HEK293T (cell line): ENCODE measurements around the gene SLITRK1.

Experiments
- CTCF ChIA-PET: fragments of 350-600 bp; formaldehyde crosslinking; extraction: SDS; loops from one replicate; lab custom pipeline; 2021; ENCODE audit warnings: antibody characterized with exemption, inconsistent platforms; lab: Yijun Ruan, JAX
- POLR2A ChIA-PET: fragments of 350-600 bp; formaldehyde crosslinking; extraction: SDS; loops from one replicate; lab custom pipeline; 2020; ENCODE audit warnings: antibody characterized with exemption, inconsistent platforms; lab: Yijun Ruan, JAX
- DNase-seq: peaks from one replicate; pipeline ENCODE4 v3.0.0; 2012; ENCODE audit warnings: mixed read lengths; ENCODE audit errors: extremely low spot score
- ARNT ChIP-seq: fragments of 450-650 bp; IDR thresholded peaks from 2 replicates; pipeline ENCODE4 v1.6.1; 2017; ENCODE audit warnings: mild to moderate bottlenecking
- BHLHE40 ChIP-seq: fragments of 450-650 bp; IDR thresholded peaks from 2 replicates; pipeline ENCODE4 v1.6.1; 2016; ENCODE audit warnings: mild to moderate bottlenecking, moderate library complexity, borderline replicate concordance
- CTBP1 ChIP-seq: fragments of 450-650 bp; IDR thresholded peaks from 2 replicates; pipeline ENCODE4 v1.6.1; 2016; ENCODE audit warnings: borderline replicate concordance
- ELF4 ChIP-seq: fragments of 450-650 bp; IDR thresholded peaks from 2 replicates; pipeline ENCODE4 v1.6.1; 2017; ENCODE audit warnings: antibody characterized with exemption
- FOXA1 ChIP-seq: fragments of 450-650 bp; IDR thresholded peaks from 2 replicates; pipeline ENCODE4 v1.6.1; 2016; ENCODE audit warnings: mild to moderate bottlenecking
- FOXK2 ChIP-seq: fragments of 450-650 bp; IDR thresholded peaks from 2 replicates; pipeline ENCODE4 v1.6.1; 2016; ENCODE audit warnings: mild to moderate bottlenecking
- FOXM1 ChIP-seq: fragments of 450-650 bp; IDR thresholded peaks from 2 replicates; pipeline ENCODE4 v1.6.1; 2017; ENCODE audit warnings: mild to moderate bottlenecking, borderline replicate concordance
- HDGF ChIP-seq: fragments of 450-650 bp; IDR thresholded peaks from 2 replicates; pipeline ENCODE4 v1.6.1; 2017; ENCODE audit warnings: antibody characterized with exemption, borderline replicate concordance
- L3MBTL2 ChIP-seq: fragments of 450-650 bp; conservative IDR thresholded peaks from 2 replicates; pipeline ENCODE4 v1.6.1; 2016; ENCODE audit warnings: mild to moderate bottlenecking
- LEF1 ChIP-seq: fragments of 450-650 bp; IDR thresholded peaks from 2 replicates; pipeline ENCODE4 v1.6.1; 2017; ENCODE audit warnings: mild to moderate bottlenecking, borderline replicate concordance
- NFRKB ChIP-seq: fragments of 450-650 bp; IDR thresholded peaks from 2 replicates; pipeline ENCODE4 v1.6.1; 2016; ENCODE audit warnings: mild to moderate bottlenecking, moderate library complexity
- PKNOX1 ChIP-seq: fragments of 450-650 bp; IDR thresholded peaks from 2 replicates; pipeline ENCODE4 v1.6.1; 2016
- SP1 ChIP-seq: fragments of 450-650 bp; IDR thresholded peaks from 2 replicates; pipeline ENCODE4 v1.6.1; 2017
- SUZ12 ChIP-seq: fragments of 450-650 bp; IDR thresholded peaks from 2 replicates; pipeline ENCODE4 v1.6.1; 2016; ENCODE audit warnings: mild to moderate bottlenecking
- TARDBP ChIP-seq: fragments of 450-650 bp; IDR thresholded peaks from 2 replicates; pipeline ENCODE4 v1.6.1; 2016
- ZNF384 ChIP-seq: fragments of 450-650 bp; IDR thresholded peaks from 2 replicates; pipeline ENCODE4 v1.6.1; 2016

The SLITRK1 gene

GRCh38 chr13:83876546-83876945 lies 5.7 kb downstream of the SLITRK1 start:
- POLR2A ChIA-PET: no interaction called here
- no peak for DNase-seq
- CTCF ChIA-PET: no interaction called here
- TF ChIP-seq SP1 (no peak), ARNT (no peak), FOXK2 (no peak), PKNOX1 (no peak), L3MBTL2 (no peak), LEF1 (no peak), NFRKB (no peak), ZNF384 (no peak), CTBP1 (no peak), FOXA1 (no peak)

GRCh38 chr13:83867708-83868107 lies 14.6 kb downstream of the SLITRK1 start:
- CTCF ChIA-PET: no interaction called here
- no peak for DNase-seq
- POLR2A ChIA-PET: no interaction called here
- TF ChIP-seq BHLHE40 (no peak), ZNF384 (no peak), ARNT (no peak), SP1 (no peak), CTBP1 (no peak), SUZ12 (no peak), HDGF (no peak), FOXA1 (no peak), TARDBP (no peak), ELF4 (no peak), PKNOX1 (no peak), FOXM1 (no peak), L3MBTL2 (no peak), FOXK2 (no peak)

- ChIA-PET CTCF (interaction anchor here (0.6 kb wide), 1 partner anchor 869 kb away, joined by 4 read pairs; no protein-coding TSS in a partner anchor), POLR2A (no interaction called here)
- no peak for DNase-seq
- no peak for TF ChIP-seq SP1
- no peak for TF ChIP-seq L3MBTL2
- no peak for TF ChIP-seq BHLHE40
- no peak for TF ChIP-seq LEF1
These were observed 16.8 kb downstream of the SLITRK1 start for GRCh38 chr13:83865161-83866137.

- ChIA-PET POLR2A (no interaction called here), CTCF (no interaction called here)
- DNase-seq: no peak
- TF ChIP-seq SP1 (no peak), HDGF (no peak), FOXM1 (no peak), NFRKB (no peak), SUZ12 (no peak), TARDBP (no peak), PKNOX1 (no peak), BHLHE40 (no peak), ZNF384 (no peak), FOXK2 (no peak), ARNT (no peak), L3MBTL2 (no peak), FOXA1 (no peak), LEF1 (no peak), CTBP1 (no peak)
These were observed 28.5 kb downstream of the SLITRK1 start for GRCh38 chr13:83853771-83854170.

- CTCF ChIA-PET: no interaction called here
- POLR2A ChIA-PET: no interaction called here
- no peak for DNase-seq
- TF ChIP-seq HDGF (no peak), SUZ12 (no peak), ELF4 (no peak), L3MBTL2 (no peak), FOXK2 (no peak)
These were observed 37.2 kb downstream of the SLITRK1 start for GRCh38 chr13:83845106-83845505.

GRCh38 chr13:83839146-83839545 lies 43.1 kb downstream of the SLITRK1 start:
- DNase-seq: peak; percentile 18
- no peak for TF ChIP-seq FOXA1
- no peak for TF ChIP-seq CTBP1
- TF ChIP-seq NFRKB: no peak
- no peak for TF ChIP-seq ELF4
- no peak for TF ChIP-seq FOXM1
- no peak for TF ChIP-seq ZNF384
- TF ChIP-seq LEF1: no peak
- TF ChIP-seq HDGF: no peak
- TF ChIP-seq BHLHE40: no peak
- POLR2A ChIA-PET: no interaction called here
- CTCF ChIA-PET: no interaction called here
